ENCODE data around the gene ARHGAP23.
A peak's percentile ranks its signal among the peaks of the same experiment; 100 is the strongest.

Gene ARHGAP23

DNA sequence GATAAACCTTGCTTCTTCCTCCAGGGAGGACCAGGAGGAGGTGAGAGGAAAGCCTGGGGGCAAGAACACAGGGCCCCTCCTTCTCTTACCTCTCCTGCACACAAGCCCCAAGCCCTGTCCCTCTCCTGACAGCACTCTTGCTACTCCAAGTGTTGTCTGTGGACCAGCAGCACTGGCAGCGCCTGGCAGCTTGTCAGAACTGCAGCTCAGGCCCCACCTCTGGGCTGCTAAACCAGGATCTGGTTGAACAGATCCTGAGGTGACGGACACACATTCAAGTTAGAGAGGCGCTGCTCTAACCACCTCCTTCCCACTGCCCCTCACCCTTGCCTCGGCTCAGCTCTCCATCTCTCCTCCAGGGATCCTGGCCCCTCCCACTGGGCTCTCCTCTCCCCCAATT is 121.0 kb downstream of the ARHGAP23 start:
- H3K4me1 ChIP-seq (ENCODE audit: insufficient read depth, poor library complexity, severe bottlenecking): peaks cover 4% of the 10 kb centered on the region
- H3K4me3 ChIP-seq (ENCODE audit: severe bottlenecking): no peak overlapping the region
- H3K36me3 ChIP-seq (ENCODE audit: low read depth): no peaks in the 10 kb centered on the region
- H3K9me3 ChIP-seq (ENCODE audit: severe bottlenecking): no peaks in the 10 kb centered on the region
- H3K27ac ChIP-seq (ENCODE audit: poor library complexity, severe bottlenecking): no peak overlapping the region
- TF ChIP-seq, protein P1, sequence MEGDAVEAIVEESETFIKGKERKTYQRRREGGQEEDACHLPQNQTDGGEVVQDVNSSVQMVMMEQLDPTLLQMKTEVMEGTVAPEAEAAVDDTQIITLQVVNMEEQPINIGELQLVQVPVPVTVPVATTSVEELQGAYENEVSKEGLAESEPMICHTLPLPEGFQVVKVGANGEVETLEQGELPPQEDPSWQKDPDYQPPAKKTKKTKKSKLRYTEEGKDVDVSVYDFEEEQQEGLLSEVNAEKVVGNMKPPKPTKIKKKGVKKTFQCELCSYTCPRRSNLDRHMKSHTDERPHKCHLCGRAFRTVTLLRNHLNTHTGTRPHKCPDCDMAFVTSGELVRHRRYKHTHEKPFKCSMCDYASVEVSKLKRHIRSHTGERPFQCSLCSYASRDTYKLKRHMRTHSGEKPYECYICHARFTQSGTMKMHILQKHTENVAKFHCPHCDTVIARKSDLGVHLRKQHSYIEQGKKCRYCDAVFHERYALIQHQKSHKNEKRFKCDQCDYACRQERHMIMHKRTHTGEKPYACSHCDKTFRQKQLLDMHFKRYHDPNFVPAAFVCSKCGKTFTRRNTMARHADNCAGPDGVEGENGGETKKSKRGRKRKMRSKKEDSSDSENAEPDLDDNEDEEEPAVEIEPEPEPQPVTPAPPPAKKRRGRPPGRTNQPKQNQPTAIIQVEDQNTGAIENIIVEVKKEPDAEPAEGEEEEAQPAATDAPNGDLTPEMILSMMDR (IDR thresholded peaks at IDR 0.05; ENCODE audit: poor library complexity, severe bottlenecking): no peak
- no peak for DNase-seq (ENCODE audit: low spot score)
- H3K27me3 ChIP-seq (ENCODE audit: insufficient read depth, poor library complexity, severe bottlenecking): no peaks in the 10 kb centered on the region
- no peak for ATAC-seq (ENCODE audit: low read depth)

DNA sequence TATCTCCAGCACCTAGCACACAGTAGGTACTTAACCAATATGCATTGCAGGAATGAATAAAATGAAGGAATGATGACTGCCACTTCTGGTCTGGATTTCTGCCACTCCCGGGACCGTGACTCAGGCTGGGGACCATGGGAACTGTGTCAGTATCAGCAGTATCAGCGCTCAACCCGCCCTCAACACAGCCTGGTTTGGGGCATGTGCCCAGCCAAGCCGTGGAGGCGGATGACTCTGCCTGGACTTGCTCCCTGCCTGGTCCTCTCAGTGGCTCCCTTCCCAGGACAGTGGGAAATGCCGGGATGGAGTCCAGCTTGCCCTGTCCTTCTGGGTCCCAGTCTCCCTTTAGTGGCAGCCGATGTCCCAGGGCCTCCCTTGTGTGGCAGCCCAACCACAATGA is 122.4 kb downstream of the ARHGAP23 start:
- Histone ChIP-seq H3K36me3 (ENCODE audit: low read depth) (no peaks in the 10 kb centered on the region), H3K4me1 (ENCODE audit: insufficient read depth, poor library complexity, severe bottlenecking) (peaks cover 7% of the 10 kb centered on the region), H3K9me3 (ENCODE audit: severe bottlenecking) (no peaks in the 10 kb centered on the region), H3K4me3 (ENCODE audit: severe bottlenecking) (no peak overlapping the region), H3K27ac (ENCODE audit: poor library complexity, severe bottlenecking) (no peak overlapping the region), H3K27me3 (ENCODE audit: insufficient read depth, poor library complexity, severe bottlenecking) (no peaks in the 10 kb centered on the region)
- TF ChIP-seq, protein P1 (IDR thresholded peaks at IDR 0.05; ENCODE audit: poor library complexity, severe bottlenecking): no peak
- peak; percentile 87 for ATAC-seq (ENCODE audit: low read depth)
- DNase-seq (ENCODE audit: low spot score): no peak

DNA sequence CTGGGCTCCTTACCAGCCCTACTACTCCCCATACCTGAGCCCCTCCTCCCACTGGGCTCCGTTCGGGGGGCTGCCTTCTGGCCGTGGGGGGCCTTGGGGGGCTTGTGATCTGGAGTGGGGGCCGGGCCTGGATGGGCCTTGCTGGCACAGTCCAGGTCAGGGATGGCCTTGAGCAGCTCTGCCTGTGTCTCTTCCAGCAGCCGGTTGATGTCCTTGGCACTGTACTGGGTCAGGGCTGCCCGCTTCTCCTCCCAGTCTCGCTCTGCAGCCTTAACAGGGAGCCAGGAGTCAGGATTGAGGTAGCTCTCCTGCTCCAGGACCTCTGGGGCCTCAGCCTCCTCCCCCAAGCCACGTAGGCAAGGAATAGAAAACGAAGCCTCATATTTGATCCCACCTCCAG is 122.9 kb downstream of the ARHGAP23 start:
- no peak overlapping the region for H3K27ac ChIP-seq (ENCODE audit: poor library complexity, severe bottlenecking)
- H3K4me3 ChIP-seq (ENCODE audit: severe bottlenecking): no peak overlapping the region
- H3K27me3 ChIP-seq (ENCODE audit: insufficient read depth, poor library complexity, severe bottlenecking): no peaks in the 10 kb centered on the region
- H3K9me3 ChIP-seq (ENCODE audit: severe bottlenecking): no peaks in the 10 kb centered on the region
- DNase-seq (ENCODE audit: low spot score) (no peak), ATAC-seq (ENCODE audit: low read depth) (no peak)
- H3K36me3 ChIP-seq (ENCODE audit: low read depth): no peaks in the 10 kb centered on the region
- H3K4me1 ChIP-seq (ENCODE audit: insufficient read depth, poor library complexity, severe bottlenecking): peaks cover 7% of the 10 kb centered on the region
- TF ChIP-seq, protein P1 (IDR thresholded peaks at IDR 0.05; ENCODE audit: poor library complexity, severe bottlenecking): no peak

DNA sequence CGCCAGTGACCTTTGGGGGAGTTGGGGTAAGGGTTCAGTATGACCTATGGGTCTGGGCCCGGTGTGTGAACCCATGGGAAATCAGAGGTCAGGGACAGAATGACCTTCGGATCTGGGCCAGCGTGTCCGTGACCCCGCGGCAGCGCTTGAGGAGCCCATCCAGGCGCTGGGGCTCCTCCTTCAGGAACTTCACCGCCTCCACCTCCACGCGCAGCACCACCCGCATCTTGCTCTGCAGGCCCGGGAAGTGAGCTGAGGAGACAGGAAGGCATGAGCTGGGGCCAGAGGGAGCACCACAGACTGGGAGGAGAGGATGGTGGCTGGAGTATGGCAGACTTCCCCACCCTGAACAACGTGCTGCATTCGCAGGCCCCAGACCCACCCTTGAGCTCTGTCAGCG is 124.1 kb downstream of the ARHGAP23 start:
- no peak overlapping the region for H3K27ac ChIP-seq (ENCODE audit: poor library complexity, severe bottlenecking)
- H3K36me3 ChIP-seq (ENCODE audit: low read depth): no peaks in the 10 kb centered on the region
- no peaks in the 10 kb centered on the region for H3K9me3 ChIP-seq (ENCODE audit: severe bottlenecking)
- peaks cover 9% of the 10 kb centered on the region for H3K4me1 ChIP-seq (ENCODE audit: insufficient read depth, poor library complexity, severe bottlenecking)
- TF ChIP-seq, protein P1 (IDR thresholded peaks at IDR 0.05; ENCODE audit: poor library complexity, severe bottlenecking): no peak
- DNase-seq (ENCODE audit: low spot score): no peak
- no peak overlapping the region for H3K4me3 ChIP-seq (ENCODE audit: severe bottlenecking)
- ATAC-seq (ENCODE audit: low read depth): no peak
- H3K27me3 ChIP-seq (ENCODE audit: insufficient read depth, poor library complexity, severe bottlenecking): no peaks in the 10 kb centered on the region

DNA sequence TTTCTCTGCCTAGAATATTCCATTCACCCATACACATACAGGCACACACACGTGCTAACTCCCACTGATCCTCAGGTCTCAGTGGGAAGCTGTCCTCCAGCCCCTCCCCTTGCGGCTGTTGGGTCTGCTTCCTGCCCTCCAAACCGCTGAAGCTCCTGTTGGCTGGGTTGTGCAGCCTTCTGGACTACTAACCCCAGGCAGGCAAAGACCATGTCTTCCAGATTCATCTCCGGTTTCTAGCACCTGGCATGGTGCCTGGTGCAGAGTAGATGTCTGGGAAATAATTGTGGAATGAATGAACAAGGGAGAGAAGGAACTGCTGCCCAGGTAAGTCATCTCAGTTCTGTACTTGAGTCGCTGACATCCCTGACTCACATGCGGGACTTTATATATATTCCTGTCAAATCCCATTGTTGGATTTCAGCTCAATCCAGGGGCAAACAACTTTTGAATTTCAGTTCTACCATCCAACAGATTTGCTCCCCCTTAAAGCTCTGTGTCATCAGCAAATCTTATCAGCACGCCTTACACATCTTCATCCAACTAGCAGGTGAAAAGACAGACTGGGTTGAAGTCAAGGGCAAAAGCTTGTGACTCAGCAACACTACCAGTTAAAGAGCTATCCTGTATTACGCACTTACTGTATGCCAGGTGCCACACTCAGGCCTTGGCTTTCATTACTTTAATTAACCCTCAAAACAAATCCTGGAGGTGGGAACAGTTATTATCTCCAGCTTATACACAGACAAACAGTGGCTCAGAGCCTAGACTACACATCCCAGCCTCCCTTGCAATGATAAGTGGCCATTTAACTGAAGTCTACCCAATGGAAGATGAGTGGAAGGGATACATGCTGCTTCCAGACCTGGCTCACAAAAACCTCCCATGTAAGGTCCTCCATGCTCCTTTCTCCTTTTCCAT is 126.4 kb downstream of the ARHGAP23 start:
- Histone ChIP-seq H3K9me3 (ENCODE audit: severe bottlenecking) (no peaks in the 10 kb centered on the region), H3K27ac (ENCODE audit: poor library complexity, severe bottlenecking) (no peak overlapping the region), H3K4me3 (ENCODE audit: severe bottlenecking) (no peak overlapping the region), H3K4me1 (ENCODE audit: insufficient read depth, poor library complexity, severe bottlenecking) (peaks cover 13% of the 10 kb centered on the region), H3K27me3 (ENCODE audit: insufficient read depth, poor library complexity, severe bottlenecking) (no peaks in the 10 kb centered on the region), H3K36me3 (ENCODE audit: low read depth) (no peaks in the 10 kb centered on the region)
- no peak for DNase-seq (ENCODE audit: low spot score)
- ATAC-seq (ENCODE audit: low read depth): no peak
- TF ChIP-seq, protein P1 (IDR thresholded peaks at IDR 0.05; ENCODE audit: poor library complexity, severe bottlenecking): no peak
